H9 (cell line): ENCODE data around the gene NEDD4L. TPM values are rescaled to one million over a fixed set of nuclear protein-coding genes. Genes with fewer than 3 reads are reported as not detected.

ENCODE experiments used
- DNase-seq: peaks from one replicate; pipeline ENCODE4 v3.0.0-alpha.2; 2017
- H2AFZ ChIP-seq: one replicate; pipeline ENCODE4 v1.6.1; 2013; ENCODE audit warnings: mild to moderate bottlenecking, low read length, control low read depth, moderate library complexity
- H2AK5ac ChIP-seq: 2 replicates; pipeline ENCODE4 v1.6.1; 2013; ENCODE audit warnings: low read length, control low read depth, mixed read lengths; ENCODE audit not compliant: insufficient read length
- H2BK120ac ChIP-seq: one replicate; pipeline ENCODE4 v1.6.1; 2013; ENCODE audit warnings: low read depth, mild to moderate bottlenecking, low read length, control low read depth, inconsistent platforms; ENCODE audit not compliant: poor library complexity, severe bottlenecking
- H2BK12ac ChIP-seq: 2 replicates; pipeline ENCODE4 v1.6.1; 2013; ENCODE audit warnings: low read length, control low read depth, mixed read lengths, low read depth; ENCODE audit not compliant: insufficient read length
- H2BK15ac ChIP-seq: 2 replicates; pipeline ENCODE4 v1.6.1; 2013; ENCODE audit warnings: low read depth, low read length, control low read depth
- H2BK20ac ChIP-seq: one replicate; pipeline ENCODE4 v1.6.1; 2013; ENCODE audit warnings: low read depth, mild to moderate bottlenecking, low read length, control low read depth, inconsistent platforms; ENCODE audit not compliant: poor library complexity, severe bottlenecking
- H2BK5ac ChIP-seq: 2 replicates; pipeline ENCODE4 v1.6.1; 2013; ENCODE audit warnings: low read length, control low read depth, mixed read lengths; ENCODE audit not compliant: insufficient read length
- H3K14ac ChIP-seq: 2 replicates; pipeline ENCODE4 v1.6.1; 2013; ENCODE audit warnings: low read length, control low read depth; ENCODE audit not compliant: insufficient read depth
- H3K18ac ChIP-seq: 2 replicates; pipeline ENCODE4 v1.6.1; 2013; ENCODE audit warnings: low read depth, mild to moderate bottlenecking, mixed read lengths, low read length, control low read depth; ENCODE audit not compliant: insufficient read length
- H3K23ac ChIP-seq: 2 replicates; pipeline ENCODE4 v1.6.1; 2013; ENCODE audit warnings: low read length, control low read depth, mixed read lengths, low read depth; ENCODE audit not compliant: insufficient read length
- H3K23me2 ChIP-seq: 2 replicates; pipeline ENCODE4 v1.6.1; 2013; ENCODE audit warnings: low read depth, mild to moderate bottlenecking, mixed read lengths, low read length, control low read depth; ENCODE audit not compliant: insufficient read length, poor library complexity, severe bottlenecking
- H3K27ac ChIP-seq: 2 replicates; pipeline ENCODE4 v1.5.1; 2013; ENCODE audit warnings: low read length, control low read depth, mixed read lengths, low read depth; ENCODE audit not compliant: insufficient read length
- H3K27me3 ChIP-seq: 2 replicates; pipeline ENCODE4 v1.6.1; 2013; ENCODE audit warnings: low read length, control low read depth, inconsistent platforms; ENCODE audit not compliant: insufficient read depth
- H3K4ac ChIP-seq: 2 replicates; pipeline ENCODE4 v1.6.1; 2013; ENCODE audit warnings: low read depth, mild to moderate bottlenecking, control low read depth, inconsistent platforms, low read length, moderate library complexity
- H3K4me1 ChIP-seq: 2 replicates; pipeline ENCODE4 v1.6.1; 2013; ENCODE audit warnings: low read length, control low read depth, inconsistent platforms; ENCODE audit not compliant: insufficient read depth
- H3K4me2 ChIP-seq: 2 replicates; pipeline ENCODE4 v1.6.1; 2013; ENCODE audit warnings: low read length, control low read depth, mixed read lengths; ENCODE audit not compliant: insufficient read length, insufficient read depth
- H3K56ac ChIP-seq: 2 replicates; pipeline ENCODE4 v1.6.1; 2013; ENCODE audit warnings: low read depth, mild to moderate bottlenecking, mixed read lengths, low read length, control low read depth; ENCODE audit not compliant: insufficient read length
- H3K79me1 ChIP-seq: 2 replicates; pipeline ENCODE4 v1.6.1; 2013; ENCODE audit warnings: low read depth, mild to moderate bottlenecking, moderate library complexity, low read length, control low read depth, inconsistent platforms; ENCODE audit not compliant: insufficient read depth, poor library complexity, severe bottlenecking
- H3K79me2 ChIP-seq: 2 replicates; pipeline ENCODE4 v1.6.1; 2013; ENCODE audit warnings: low read length, control low read depth, inconsistent platforms; ENCODE audit not compliant: insufficient read depth
- H3K9ac ChIP-seq: 2 replicates; pipeline ENCODE4 v1.6.1; 2013; ENCODE audit warnings: low read length, control low read depth, mixed read lengths; ENCODE audit not compliant: insufficient read length; ENCODE audit errors: extremely low read depth
- H3K9me3 ChIP-seq: one replicate; pipeline ENCODE4 v1.6.1; 2013; ENCODE audit warnings: low read depth, low read length, inconsistent platforms; ENCODE audit not compliant: control insufficient read depth
- H3T11ph ChIP-seq: one replicate; pipeline ENCODE4 v1.6.1; 2013; ENCODE audit warnings: mild to moderate bottlenecking, low read length, control low read depth, inconsistent platforms
- H4K20me1 ChIP-seq: one replicate; pipeline ENCODE4 v1.6.1; 2013; ENCODE audit not compliant: control insufficient read depth, insufficient read length, insufficient read depth
- H4K5ac ChIP-seq: 2 replicates; pipeline ENCODE4 v1.6.1; 2013; ENCODE audit warnings: low read depth, mild to moderate bottlenecking, mixed read lengths, low read length, control low read depth; ENCODE audit not compliant: insufficient read length
- H4K8ac ChIP-seq: replicated peaks from 2 replicates; pipeline ENCODE4 v1.6.1; 2013; ENCODE audit warnings: low read length, control low read depth, mixed read lengths, low read depth; ENCODE audit not compliant: insufficient read length
- H4K91ac ChIP-seq: 2 replicates; pipeline ENCODE4 v1.6.1; 2013; ENCODE audit warnings: low read depth, mild to moderate bottlenecking, moderate library complexity, mixed read lengths, low read length, control low read depth; ENCODE audit not compliant: insufficient read length
- H3K27ac Mint-ChIP-seq, 3 experiments: 2 replicates in 2 of 3; 3 replicates in 1 of 3; pipeline ENCODE4 v1.8.0; 2020 to 2021; ENCODE audit warnings: mixed read lengths in 3 of 3, mild to moderate bottlenecking in 1 of 3, moderate library complexity in 1 of 3
- H3K27me3 Mint-ChIP-seq: 2 replicates; pipeline ENCODE4 v1.8.0; 2021; ENCODE audit warnings: low read depth, mild to moderate bottlenecking, moderate library complexity, mixed read lengths
- H3K36me3 Mint-ChIP-seq, 3 experiments: 2 replicates in 2 of 3; 3 replicates in 1 of 3; pipeline ENCODE4 v1.8.0; 2020 to 2021; ENCODE audit warnings: low read depth in 3 of 3, mixed read lengths in 3 of 3; ENCODE audit not compliant: insufficient read depth in 1 of 3
- H3K4me1 Mint-ChIP-seq, 2 experiments: 2 replicates each; pipeline ENCODE4 v1.8.0; 2020; ENCODE audit warnings: mixed read lengths in 2 of 2
- H3K4me3 Mint-ChIP-seq, 2 experiments: 2 replicates in 1 of 2; 3 replicates in 1 of 2; pipeline ENCODE4 v1.8.0; 2020 to 2021; ENCODE audit warnings: mild to moderate bottlenecking in 2 of 2, mixed read lengths in 2 of 2, moderate library complexity in 1 of 2
- H3K9me3 Mint-ChIP-seq, 2 experiments: 2 replicates in 1 of 2; 3 replicates in 1 of 2; pipeline ENCODE4 v1.8.0; 2020; ENCODE audit warnings: mild to moderate bottlenecking in 2 of 2, mixed read lengths in 2 of 2, moderate library complexity in 1 of 2
- CTCF ChIP-seq: fragments of 200-600 bp; sonication (generic); conservative IDR thresholded peaks from 3 replicates; pipeline ENCODE4 v1.8.0; 2021; ENCODE audit warnings: antibody characterized with exemption, mild to moderate bottlenecking
- WGBS: extraction: QIAGEN DNeasy Blood & Tissue Kit; methylation state at CpG from one replicate; pipeline ENCODE4 v1.1.7; 2013; ENCODE audit warnings: missing lambda C conversion rate, low lambda C conversion rate, mixed read lengths; ENCODE audit not compliant: insufficient read length; ENCODE audit errors: extremely low coverage; 5-methylcytosine and 5-hydroxymethylcytosine counted together
- total RNA-seq: library from RNA; stranded (reverse); gene quantifications from 2 replicates; pipeline ENCODE4 v1.2.1, GENCODE V29; 2021

NEDD4L gene
- total RNA-seq, 1 experiment from 2014 or later = 76.3 TPM

- Histone ChIP-seq H3K9me3 (no peaks in the 10 kb centered on the region), H3K4me2 (no peak overlapping the region), H3K23me2 (peaks cover 5% of the 10 kb centered on the region), H4K5ac (no peak overlapping the region), H3K4ac (no peak overlapping the region), H2BK15ac (no peak overlapping the region), H2AK5ac (no peak overlapping the region), H3K14ac (no peak overlapping the region), H3K79me2 (no peaks in the 10 kb centered on the region; the same call in 1 of the 2 replicates), H3K27me3 (no peaks in the 10 kb centered on the region), H2BK20ac (no peak overlapping the region), H2BK120ac (no peak overlapping the region), H3K79me1 (no peaks in the 10 kb centered on the region), H3K4me1 (peaks cover 21% of the 10 kb centered on the region; the same call in 1 of the 2 replicates), H3K18ac (no peak overlapping the region), H4K8ac (no peak overlapping the region), H2BK12ac (no peak overlapping the region), H3K56ac (no peak overlapping the region), H2BK5ac (no peak overlapping the region), H4K91ac (no peak overlapping the region), H3K9ac (no peak overlapping the region), H3T11ph (no peak overlapping the region), H3K23ac (no peak overlapping the region), H4K20me1 (no peaks in the 10 kb centered on the region), H3K27ac (no peak overlapping the region), H2AFZ (no peak overlapping the region)
- no peak for DNase-seq
- Mint-ChIP-seq H3K36me3 (no peaks in the 10 kb centered on the region), H3K4me1 (peaks cover 57 to 60% of the 10 kb centered on the region in 2 experiments), H3K4me3 (no peak overlapping the region), H3K27me3 (no peaks in the 10 kb centered on the region), H3K9me3 (no peaks in the 10 kb centered on the region), H3K27ac (no peak overlapping the region)
- WGBS = no CpG with 5 or more reads among the region's 2 CpGs
- no peak for TF ChIP-seq CTCF
These were observed 147.6 kb downstream of the NEDD4L start for GRCh38 chr18:58191626-58192025.
